Large intestine (tissue), 12 donors: ENCODE measurements around the gene ATP7A. TPM values are rescaled to one million over a fixed set of nuclear protein-coding genes. Genes with fewer than 3 reads are reported as not detected.
"Not testable (repeated sequence)": the region's sequence is repeated elsewhere in the genome, so short reads cannot be mapped to it uniquely, and the experiment has no call there.

Source experiments
- DNase-seq, 2 donors: peaks; one replicate each; pipeline versions ENCODE4 v3.0.0 to v3.0.0-alpha.2; 2013
- H3K27ac ChIP-seq: one replicate; pipeline ENCODE4 v1.5.1; 2013; ENCODE audit warnings: low read length
- H3K27me3 ChIP-seq: 2 replicates; pipeline ENCODE4 v1.6.1; 2013; ENCODE audit warnings: low read length; ENCODE audit not compliant: control insufficient read depth, insufficient read depth
- H3K36me3 ChIP-seq: 2 replicates; pipeline ENCODE4 v1.6.1; 2013; ENCODE audit warnings: low read length; ENCODE audit not compliant: control insufficient read depth, insufficient read depth
- H3K4me1 ChIP-seq: one replicate; pipeline ENCODE4 v1.6.1; 2013; ENCODE audit warnings: low read length; ENCODE audit not compliant: control insufficient read depth, insufficient read depth
- H3K4me3 ChIP-seq: one replicate; pipeline ENCODE4 v1.5.1; 2013; ENCODE audit warnings: low read length
- H3K9me3 ChIP-seq: one replicate; pipeline ENCODE4 v1.6.1; 2013; ENCODE audit warnings: mild to moderate bottlenecking, low read depth, low read length, moderate library complexity; ENCODE audit not compliant: control insufficient read depth
- WGBS: methylation state at CpG from one replicate; pipeline ENCODE4 v1.1.5; 2013; ENCODE audit warnings: low lambda C conversion rate; ENCODE audit not compliant: insufficient coverage; 5-methylcytosine and 5-hydroxymethylcytosine counted together
- long read RNA-seq, 11 donors: transcript quantifications; one replicate each; lab custom pipeline, GENCODE V29; 2026
- polyA plus RNA-seq: library from polyadenylated mRNA; unstranded; fragments of 120-200 nt; gene quantifications from one replicate; pipeline ENCODE4 v1.2.1, GENCODE V29; 2013

Gene ATP7A
- 10.0 TPM for polyA plus RNA-seq
- long read RNA-seq, donor 1 = 0 reads
- long read RNA-seq, donor 2, full-length matches to known transcripts = 1 of 1 reads
- long read RNA-seq, donor 2, partial matches to known transcripts = 0 of 1 reads
- long read RNA-seq, donor 2, other reads (novel, unspliced or antisense) = 0 of 1 reads
- long read RNA-seq, donor 3 = 0 reads
- long read RNA-seq, donor 4 = 0 reads
- long read RNA-seq, donor 5 = 0 reads
- long read RNA-seq, donor 6 = 0 reads
- long read RNA-seq, donor 7 = 0 reads
- long read RNA-seq, donor 8 = 0 reads
- long read RNA-seq, donor 9 = 0 reads
- long read RNA-seq, donor 10, full-length matches to known transcripts = 2 of 2 reads
- long read RNA-seq, donor 10, partial matches to known transcripts = 0 of 2 reads
- long read RNA-seq, donor 10, other reads (novel, unspliced or antisense) = 0 of 2 reads
- long read RNA-seq, donor 11 = 0 reads

GRCh38 chrX:77910108-77910840 lies at the start of gene ATP7A:
TSS of gene ATP7A (plus strand) at chrX:77910693. CDS start at chrX:77971642, 60,949 bp downstream.
- H3K27ac ChIP-seq = peak within 1 kb of the TSS; percentile 80
- H3K4me1 ChIP-seq = no peaks in the 10 kb centered on the region
- peak; percentile 88 to 89 for DNase-seq
- peak within 1 kb of the TSS; percentile 64 for H3K4me3 ChIP-seq
- H3K27me3 ChIP-seq = no peaks in the 10 kb centered on the region
- no peaks in the 10 kb centered on the region for H3K36me3 ChIP-seq
- no CpG with 5 or more reads among the region's 36 CpGs for WGBS
- H3K9me3 ChIP-seq = no peaks in the 10 kb centered on the region

DNA sequence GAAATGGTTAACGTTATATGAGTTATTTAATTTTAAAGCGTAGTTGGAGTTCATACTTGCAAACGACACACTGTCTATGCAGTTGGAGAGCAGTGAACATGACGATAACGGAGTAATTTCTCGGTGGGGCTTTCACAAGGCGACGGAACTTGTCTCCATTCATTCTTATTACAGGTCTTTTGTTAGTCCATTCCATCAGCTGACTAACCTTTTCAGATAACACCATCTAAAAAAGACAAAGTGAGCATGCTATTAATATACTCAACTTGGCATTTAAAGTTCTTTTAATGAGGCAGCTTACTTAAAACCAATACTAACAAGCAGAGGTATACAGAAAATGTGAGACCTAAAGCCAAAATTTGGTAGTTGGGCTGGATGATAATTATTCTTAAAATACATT lies 35.1 kb upstream of the ATP7A start:
- no peak overlapping the region for H3K4me3 ChIP-seq
- DNase-seq = no peak
- H3K4me1 ChIP-seq = no peaks in the 10 kb centered on the region
- no CpG with 5 or more reads among the region's 8 CpGs for WGBS
- peaks cover 3% of the 10 kb centered on the region for H3K36me3 ChIP-seq
- H3K9me3 ChIP-seq = no peaks in the 10 kb centered on the region
- H3K27ac ChIP-seq = no peak overlapping the region
- H3K27me3 ChIP-seq = no peaks in the 10 kb centered on the region

- H3K4me1 ChIP-seq, DNase-seq, H3K27me3 ChIP-seq, H3K9me3 ChIP-seq, H3K27ac ChIP-seq, H3K4me3 ChIP-seq, H3K36me3 ChIP-seq: not testable (repeated sequence)
- no CpG with 5 or more reads among the region's 4 CpGs for WGBS
Measured at GRCh38 chrX:77881418-77881817, 29.1 kb upstream of the ATP7A start.

DNA sequence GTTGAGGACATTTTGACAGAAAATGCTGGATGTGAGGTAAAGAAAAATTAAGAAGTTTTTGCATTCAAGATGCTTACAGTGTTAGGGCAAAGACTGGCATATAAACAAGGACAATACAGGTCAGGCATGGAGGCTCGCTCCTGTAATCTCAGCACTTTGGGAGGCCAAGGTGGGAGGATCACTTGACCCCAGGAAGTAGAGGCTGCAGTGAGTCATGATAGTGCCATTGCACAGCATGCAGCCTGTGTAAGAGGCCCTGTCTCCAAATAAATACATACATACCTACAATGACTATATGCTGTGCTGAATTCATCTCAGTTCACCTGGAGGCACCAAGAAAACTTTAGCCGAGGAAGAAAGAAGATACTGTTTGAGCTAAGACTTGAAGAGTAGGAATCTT lies 17.6 kb upstream of the ATP7A start:
- no CpG with 5 or more reads among the region's 2 CpGs for WGBS
- Histone ChIP-seq H3K4me1 (no peaks in the 10 kb centered on the region), H3K27me3 (no peaks in the 10 kb centered on the region), H3K36me3 (no peaks in the 10 kb centered on the region), H3K9me3 (no peaks in the 10 kb centered on the region), H3K27ac (no peak overlapping the region), H3K4me3 (no peak overlapping the region)
- DNase-seq = no peak

GRCh38 chrX:77893713-77894112 lies 16.8 kb upstream of the ATP7A start:
- Histone ChIP-seq H3K9me3 (no peaks in the 10 kb centered on the region), H3K36me3 (no peaks in the 10 kb centered on the region), H3K27ac (peak overlapping the region; percentile 100), H3K4me1 (no peaks in the 10 kb centered on the region), H3K4me3 (no peak overlapping the region), H3K27me3 (no peaks in the 10 kb centered on the region)
- WGBS = no CpG with 5 or more reads among the region's 10 CpGs
- no peak for DNase-seq

GRCh38 chrX:77894921-77895886 lies 15.3 kb upstream of the ATP7A start, which contains the start of gene MAGT1:
TSS of gene MAGT1 (minus strand) at chrX:77895435. CDS start at chrX:77895410, 25 bp downstream.
- no CpG with 5 or more reads among the region's 49 CpGs for WGBS
- Histone ChIP-seq H3K4me1 (no peaks in the 10 kb centered on the region), H3K27ac (peak within 1 kb of the TSS; percentile 100), H3K27me3 (no peaks in the 10 kb centered on the region), H3K4me3 (peak within 1 kb of the TSS; percentile 91), H3K36me3 (no peaks in the 10 kb centered on the region), H3K9me3 (no peaks in the 10 kb centered on the region)
- DNase-seq = peak; percentile 97 to 98

- no CpG with 5 or more reads among the region's 28 CpGs for WGBS
- Histone ChIP-seq H3K9me3 (no peaks in the 10 kb centered on the region), H3K27me3 (no peaks in the 10 kb centered on the region), H3K4me1 (peaks cover 2% of the 10 kb centered on the region), H3K4me3 (peak within 1 kb of the TSS; percentile 51), H3K36me3 (peaks cover 3% of the 10 kb centered on the region), H3K27ac (peak within 1 kb of the TSS; percentile 97)
- peak; percentile 91 to 95 for DNase-seq
Measured at GRCh38 chrX:77899081-77899828, 11.2 kb upstream of the ATP7A start, which contains the start of gene COX7B. TSS of gene COX7B (plus strand) at chrX:77899468. CDS start at chrX:77899554, 86 bp downstream.

GRCh38 chrX:77900688-77901087 lies 9.8 kb upstream of the ATP7A start:
- H3K36me3 ChIP-seq = peaks cover 4% of the 10 kb centered on the region
- H3K9me3 ChIP-seq = no peaks in the 10 kb centered on the region
- no peaks in the 10 kb centered on the region for H3K27me3 ChIP-seq
- no peak for DNase-seq
- H3K4me1 ChIP-seq = peaks cover 2% of the 10 kb centered on the region
- WGBS = no CpG with 5 or more reads among the region's 1 CpG
- peak overlapping the region; percentile 51 for H3K4me3 ChIP-seq
- H3K27ac ChIP-seq = peak overlapping the region; percentile 97

GRCh38 chrX:77901506-77901905 lies 9.0 kb upstream of the ATP7A start:
- DNase-seq = no peak
- no CpG with 5 or more reads among the region's 5 CpGs for WGBS
- H3K4me3 ChIP-seq = no peak overlapping the region
- H3K9me3 ChIP-seq = no peaks in the 10 kb centered on the region
- peaks cover 4% of the 10 kb centered on the region for H3K36me3 ChIP-seq
- peaks cover 2% of the 10 kb centered on the region for H3K4me1 ChIP-seq
- H3K27me3 ChIP-seq = no peaks in the 10 kb centered on the region
- no peak overlapping the region for H3K27ac ChIP-seq
